Cortex of kidney (tissue), 1 donor: ENCODE results near the gene ZRANB1.

Experiments used
- DNase-seq: peaks from one replicate; lab custom pipeline; 2025; lab: John Stamatoyannopoulos, UW

ZRANB1 gene

DNA sequence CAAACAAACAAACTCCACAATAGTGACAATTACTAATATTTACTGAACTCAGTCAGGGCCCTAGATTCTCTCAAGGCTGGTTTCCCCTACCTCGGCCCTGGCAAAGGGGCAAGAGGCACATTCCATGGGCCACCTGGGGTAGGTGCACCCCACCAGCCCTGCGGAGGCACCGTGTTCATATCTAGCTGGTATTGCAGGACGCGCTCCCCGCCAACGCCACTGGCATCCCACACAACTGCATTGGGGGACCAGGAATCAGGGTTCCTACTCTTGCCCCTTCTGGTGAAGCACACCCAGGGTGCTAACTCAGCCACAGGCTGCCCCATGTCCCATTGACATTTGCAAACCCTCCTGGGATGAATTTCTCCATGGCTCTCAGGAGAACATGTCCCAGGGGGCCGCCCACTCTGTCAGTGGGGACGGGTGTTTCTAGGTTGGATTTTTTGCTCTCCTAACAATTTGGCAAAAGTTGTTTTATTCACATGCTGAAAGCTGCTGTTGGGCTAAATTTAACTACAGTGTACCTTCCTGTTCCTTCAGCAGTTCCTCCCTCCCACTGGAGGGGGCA, 76.7 kb downstream of the ZRANB1 start:
- DNase-seq, result no peak

DNA sequence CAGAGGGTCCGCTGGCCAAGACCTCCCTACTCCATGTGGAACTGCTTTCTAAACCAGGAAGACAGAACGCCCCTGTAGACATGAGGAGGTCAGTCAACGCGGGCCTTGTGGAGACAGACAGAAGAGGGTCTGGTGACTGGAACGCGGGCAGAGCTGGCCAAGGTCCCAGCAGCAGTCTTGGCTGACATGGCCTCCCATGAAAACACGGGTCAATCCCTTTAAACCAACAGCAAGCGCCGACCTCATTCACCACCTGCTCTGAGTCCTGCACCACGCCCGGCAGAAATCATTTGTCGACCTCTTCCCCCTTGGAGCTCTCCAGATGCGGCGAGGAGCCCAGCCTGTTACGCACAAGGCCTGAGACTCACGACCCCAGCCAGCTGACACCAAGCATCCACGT, 78.5 kb downstream of the ZRANB1 start:
- DNase-seq, result no peak

DNA sequence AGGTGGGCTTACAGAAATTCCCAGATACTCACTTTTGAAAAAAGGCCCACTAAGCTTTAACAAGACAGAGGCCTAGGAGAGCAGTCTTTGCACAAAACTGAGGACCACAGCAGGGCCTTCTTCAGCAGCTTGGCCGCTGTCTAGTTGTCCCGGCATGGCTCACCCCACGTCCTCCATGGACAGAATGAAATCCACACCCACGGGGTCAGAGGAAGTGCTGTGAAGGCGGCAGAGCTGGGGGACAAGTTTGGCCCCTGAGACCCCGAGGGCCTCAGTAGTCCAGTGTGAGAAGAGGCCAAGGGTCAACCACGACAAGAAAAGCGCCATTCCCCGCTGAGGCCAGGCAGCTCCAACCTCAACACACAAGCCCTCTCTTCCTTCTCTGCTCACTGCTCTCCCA, 78.9 kb downstream of the ZRANB1 start:
- no peak for DNase-seq

DNA sequence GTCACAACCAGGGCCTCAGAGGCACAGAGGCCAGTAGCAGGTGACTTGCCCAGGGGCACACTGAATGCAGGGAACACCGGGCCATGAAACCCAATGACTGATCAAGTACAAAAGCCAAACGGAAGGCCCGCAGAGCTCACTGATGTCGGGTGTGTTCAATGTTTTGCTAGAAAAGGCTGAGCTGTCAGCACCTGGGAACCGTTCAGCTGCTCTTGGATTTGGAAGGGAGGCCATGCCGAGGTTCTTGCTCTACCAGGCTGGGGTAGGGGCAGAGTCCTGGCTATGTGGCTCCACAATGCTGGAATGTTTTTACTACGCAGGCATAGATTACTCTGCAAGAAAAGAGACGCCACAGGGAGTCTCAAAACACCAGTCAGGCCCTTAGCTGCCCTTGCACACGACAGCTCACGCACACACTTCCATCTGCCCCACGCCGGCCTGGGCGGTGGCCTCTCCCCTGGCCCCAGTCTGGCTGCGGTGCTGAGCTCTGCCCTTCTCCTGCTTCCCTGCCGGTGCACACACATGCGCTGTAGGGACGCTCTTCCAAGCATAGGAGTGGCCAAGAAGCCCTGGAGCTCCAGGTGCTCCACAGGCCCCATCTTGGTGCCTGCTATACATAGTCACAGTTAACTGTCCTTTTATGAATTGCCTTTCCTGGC, 79.9 kb downstream of the ZRANB1 start:
- DNase-seq, result no peak

DNA sequence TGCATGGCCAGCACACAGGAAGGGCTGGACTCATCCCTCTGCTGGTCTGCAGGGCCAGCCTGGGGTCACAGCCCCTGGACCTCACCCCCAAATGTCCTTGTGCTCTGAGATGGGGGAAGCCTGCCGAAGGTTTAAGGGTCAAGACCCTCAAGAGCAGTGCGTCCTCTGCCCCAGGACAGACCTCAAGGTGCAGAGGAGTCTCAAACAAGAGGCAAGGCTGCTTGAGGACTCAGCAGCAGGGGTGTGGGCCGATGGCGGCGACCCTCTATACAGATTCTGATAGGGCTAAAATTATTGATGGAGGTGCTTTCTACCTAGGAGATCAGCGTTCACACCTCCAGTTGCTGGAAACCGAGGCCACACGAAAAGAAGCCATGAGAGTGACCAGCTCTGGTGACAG, 80.7 kb downstream of the ZRANB1 start:
- DNase-seq, result no peak

DNA sequence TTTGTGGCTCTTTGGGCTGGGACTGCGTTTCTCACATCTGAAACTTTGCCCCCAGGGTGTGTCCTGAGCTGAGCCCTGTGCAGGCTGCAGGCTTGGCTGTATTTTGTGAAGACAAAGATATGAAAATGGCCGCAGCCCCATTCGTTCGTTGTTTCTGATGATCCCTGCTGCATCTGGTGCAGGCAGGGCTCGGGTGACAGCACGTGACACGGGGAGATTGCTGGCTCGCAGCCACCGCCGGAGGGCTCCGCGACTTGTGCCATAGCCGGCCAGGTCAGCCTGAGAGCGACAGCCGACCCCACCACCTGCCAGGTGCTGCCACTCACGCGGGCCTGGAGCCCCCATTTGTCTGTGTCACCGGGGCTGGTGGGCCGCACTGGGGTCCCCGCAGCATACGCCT, 81.3 kb downstream of the ZRANB1 start:
- DNase-seq, result no peak

DNA sequence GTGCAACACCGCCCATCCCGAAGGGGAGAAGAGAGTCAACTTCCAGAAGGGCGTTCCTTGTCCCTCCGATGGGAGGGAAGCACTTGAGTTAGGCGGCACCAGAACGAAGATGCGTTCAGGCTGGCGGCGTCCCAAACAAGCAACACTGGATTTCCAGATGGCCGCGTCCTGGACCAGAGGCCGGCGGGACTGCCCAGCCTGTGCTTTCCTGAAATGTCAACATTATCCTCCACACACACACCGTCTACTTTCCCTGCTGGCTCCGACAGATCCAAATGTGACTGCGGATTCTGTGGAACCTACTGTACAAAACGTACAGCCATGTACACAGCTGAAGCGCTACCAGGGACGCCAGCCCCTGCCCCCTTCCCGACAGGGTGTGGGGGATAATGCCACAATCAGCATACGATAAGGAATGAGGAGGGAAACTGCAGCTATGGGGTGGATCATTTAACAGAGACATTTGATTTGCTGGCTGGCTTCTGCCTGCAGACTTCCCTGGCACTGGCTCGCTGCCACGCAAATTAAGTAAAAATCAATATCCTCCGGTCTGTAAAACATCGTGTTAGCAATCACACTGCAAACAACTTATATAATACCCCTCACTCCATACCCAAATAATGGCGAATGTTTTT, 82.1 kb downstream of the ZRANB1 start:
- no peak for DNase-seq

DNA sequence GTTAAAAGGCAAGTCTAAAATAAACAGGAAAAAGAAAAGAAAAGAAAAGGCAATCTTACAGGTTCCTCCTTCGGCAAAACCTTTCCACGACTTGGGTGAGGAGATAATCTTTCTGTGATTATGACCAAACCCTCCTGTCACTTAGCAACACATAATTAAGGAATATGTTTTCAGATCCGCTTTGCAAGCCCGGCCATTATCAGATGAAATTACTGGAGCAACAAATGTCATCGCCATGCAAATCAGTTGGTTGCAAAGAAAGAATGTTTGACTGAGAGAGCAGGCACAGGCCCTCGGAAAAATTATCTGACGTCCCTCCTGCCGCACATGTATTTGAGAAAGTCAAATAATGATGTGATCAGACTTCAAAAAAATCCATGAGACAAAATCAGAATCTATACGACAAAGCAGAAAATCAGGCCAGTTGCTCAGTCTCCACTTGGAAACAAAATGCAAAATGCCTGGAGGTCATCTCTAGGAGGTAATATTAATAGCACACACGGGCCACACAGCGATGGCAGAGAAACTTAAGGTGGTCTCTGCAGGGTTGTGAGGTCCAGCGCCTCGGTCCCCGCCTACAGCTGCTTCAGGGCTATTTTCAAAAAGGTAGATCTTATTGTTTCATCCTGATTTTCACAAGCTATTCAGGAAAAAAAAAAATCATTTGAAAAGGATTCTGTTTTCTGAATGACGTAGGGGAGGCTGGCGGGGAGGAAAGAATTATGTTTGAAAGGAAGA, 82.7 kb downstream of the ZRANB1 start:
- no peak for DNase-seq

DNA sequence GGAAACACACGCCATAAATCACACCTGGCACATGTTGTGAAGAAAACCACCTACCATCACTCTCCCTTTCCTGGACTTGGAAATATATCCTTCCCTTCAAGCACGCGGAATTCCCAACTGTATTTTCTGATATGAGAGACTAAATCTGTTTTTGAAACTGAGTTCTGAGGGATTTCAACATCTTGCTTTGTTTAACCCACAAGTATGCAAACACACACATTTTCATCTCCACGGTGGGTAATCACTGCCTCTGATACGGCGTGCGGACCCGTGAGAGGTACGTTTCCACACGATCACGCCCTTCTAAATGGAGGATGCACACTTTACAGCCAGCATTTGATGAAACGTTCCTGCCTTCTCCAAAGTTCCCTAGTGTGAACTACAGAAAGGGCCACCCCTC, 83.4 kb downstream of the ZRANB1 start:
- DNase-seq, result no peak

DNA sequence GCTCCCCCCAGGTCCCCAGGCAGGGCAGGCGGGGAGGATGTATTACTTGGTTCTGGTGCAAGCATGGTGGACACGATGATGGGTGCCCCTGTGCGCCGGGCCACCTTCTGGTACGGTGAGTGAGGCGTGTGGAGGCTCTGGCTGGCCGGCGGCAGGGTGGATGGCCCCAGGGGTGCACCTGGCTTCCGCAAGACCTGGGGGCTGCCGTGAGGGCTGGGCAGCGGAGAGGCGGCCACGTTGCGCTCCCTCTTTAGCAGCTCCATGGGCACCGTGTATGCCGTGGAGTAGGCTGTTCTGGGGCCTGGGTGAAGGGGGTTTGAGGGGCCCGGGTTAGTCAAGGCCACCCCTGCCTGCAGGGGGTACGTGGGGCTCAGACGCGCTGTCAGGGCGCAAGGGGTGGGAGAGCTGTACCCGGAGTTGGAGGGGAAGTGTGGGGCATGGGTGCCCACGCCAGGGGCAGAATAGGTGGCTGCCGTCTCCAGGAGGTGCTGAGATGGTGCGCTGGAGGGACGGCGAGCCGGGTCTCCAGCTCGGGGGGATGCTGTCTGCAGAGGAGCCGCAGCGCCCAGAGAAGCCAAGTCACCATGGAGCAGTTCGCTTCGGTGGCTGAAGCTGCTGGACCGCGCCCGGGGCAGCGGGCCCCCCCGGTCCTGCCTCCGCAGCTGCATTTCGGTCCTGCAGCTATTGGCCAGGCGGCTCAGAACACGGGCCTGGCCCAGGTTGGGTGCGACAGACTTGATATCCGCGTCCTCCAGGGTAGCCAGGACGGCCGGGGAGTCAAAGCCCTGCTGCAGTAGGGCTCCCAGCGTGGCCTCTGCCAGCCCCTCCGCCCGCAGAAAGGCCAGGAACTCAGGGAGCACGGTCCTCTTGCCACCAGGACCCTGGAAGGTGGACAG, 84.4 kb downstream of the ZRANB1 start:
- no peak for DNase-seq

DNA sequence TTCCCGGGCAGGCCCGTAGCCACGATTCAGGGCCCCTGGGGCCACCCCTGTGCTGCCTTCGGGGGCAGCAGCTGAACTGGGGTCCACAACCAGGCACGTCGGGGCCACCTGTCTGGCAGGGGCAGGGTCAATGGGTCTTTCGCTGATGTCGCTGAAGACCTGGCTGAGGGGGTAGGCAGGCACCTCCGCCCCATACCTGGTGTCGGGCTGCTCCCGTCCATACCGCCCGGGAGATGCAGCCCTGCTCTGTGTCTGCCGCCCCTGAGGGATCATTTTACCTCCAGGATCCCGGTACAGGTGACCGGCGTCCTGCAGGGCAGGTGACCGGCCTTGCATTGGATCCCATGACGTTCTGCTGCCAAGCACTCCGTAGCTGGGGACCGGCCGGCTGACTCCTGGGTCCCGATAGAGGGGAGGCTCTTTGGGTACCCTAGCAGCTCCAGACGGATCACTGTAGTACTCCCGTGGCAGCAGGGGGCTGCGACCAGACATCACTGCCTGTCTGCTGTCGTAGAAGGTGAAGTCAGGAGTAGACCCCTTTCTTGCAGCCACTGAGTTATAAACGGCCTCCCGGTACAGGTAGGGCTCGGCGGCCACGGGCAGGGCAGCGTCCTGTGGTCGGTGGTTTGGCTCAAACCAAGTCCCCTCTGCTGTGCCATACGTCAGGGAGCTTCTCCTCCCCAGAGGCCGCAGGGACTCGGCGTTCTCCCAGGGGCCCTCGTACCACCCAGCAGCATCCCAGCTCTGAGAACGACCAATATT, 85.2 kb downstream of the ZRANB1 start:
- DNase-seq, result no peak

DNA sequence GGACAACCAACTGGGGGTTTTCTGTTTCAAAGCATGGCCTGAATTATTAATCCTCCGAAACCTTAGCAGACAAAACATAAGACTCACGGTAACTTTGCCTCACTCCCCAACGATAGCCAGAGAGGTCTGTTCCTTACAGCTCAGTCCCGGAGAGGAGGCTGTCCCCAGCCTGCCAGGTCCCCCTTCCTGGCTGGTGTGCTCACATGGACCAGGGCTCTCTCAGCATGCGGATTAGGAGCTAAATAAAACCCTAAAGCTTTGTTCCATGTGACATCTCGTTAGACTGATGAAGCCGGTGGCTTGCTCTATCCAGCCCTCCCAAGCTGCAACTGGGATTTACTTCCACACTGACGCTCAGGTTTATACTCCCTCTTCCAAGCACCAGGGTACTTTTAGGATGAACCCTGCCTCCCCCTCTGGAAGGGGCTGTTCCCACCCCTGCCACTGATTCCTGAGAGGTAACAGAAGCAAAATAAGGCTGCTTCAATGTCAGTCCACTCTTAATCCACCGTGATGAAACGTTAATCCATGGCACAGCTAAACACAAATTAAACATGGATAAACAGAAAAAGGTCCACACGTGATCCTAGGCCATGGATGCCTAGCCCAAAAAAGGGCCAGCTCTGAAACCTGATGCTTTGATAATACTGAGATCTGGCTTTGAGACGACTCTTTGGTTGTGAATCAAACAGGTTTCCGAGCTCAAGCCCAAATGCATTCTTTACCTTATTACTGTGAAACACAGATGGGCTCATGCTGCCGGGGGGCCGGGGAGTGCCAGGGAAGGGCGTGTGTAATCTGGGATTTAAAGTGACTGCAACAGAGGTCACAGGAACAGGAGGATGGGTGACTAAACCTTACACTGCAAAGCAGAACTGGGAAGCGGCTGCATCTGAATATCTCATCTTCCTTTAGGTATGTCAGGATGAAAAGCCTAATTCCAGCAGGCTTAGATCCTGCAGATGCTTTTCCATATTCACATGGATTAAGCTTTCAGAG, 86.2 kb downstream of the ZRANB1 start:
- no peak for DNase-seq

DNA sequence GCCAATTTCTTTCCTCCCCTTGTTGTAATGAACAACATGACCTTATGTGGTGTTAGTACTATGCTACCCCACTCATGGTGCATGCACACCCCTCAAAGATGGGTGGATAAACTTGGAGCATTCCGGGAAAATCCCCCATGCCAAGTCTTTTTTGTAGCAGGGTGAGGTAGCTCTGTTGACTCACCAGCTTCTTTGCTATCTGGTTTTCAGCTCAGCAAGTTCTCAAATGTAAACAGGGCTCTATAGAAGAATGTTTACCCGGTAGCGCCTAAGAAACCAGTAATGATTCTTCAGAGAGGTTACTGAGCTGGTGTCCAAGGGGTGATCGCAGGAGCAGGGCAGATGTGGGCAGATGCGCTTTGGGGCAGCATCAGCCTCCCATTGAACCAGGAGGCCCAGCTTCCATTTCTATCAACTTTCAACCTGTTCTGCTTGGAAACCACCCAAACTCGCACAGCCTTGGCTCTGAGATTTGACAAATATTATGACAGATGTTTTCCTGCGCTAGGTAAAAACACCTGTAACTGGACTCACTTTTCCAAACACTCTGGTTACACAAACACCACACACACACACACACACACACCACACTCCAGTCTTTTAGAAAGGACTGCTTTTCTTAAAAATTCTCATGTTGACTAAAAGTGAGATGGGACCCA, 87.8 kb downstream of the ZRANB1 start:
- no peak for DNase-seq

DNA sequence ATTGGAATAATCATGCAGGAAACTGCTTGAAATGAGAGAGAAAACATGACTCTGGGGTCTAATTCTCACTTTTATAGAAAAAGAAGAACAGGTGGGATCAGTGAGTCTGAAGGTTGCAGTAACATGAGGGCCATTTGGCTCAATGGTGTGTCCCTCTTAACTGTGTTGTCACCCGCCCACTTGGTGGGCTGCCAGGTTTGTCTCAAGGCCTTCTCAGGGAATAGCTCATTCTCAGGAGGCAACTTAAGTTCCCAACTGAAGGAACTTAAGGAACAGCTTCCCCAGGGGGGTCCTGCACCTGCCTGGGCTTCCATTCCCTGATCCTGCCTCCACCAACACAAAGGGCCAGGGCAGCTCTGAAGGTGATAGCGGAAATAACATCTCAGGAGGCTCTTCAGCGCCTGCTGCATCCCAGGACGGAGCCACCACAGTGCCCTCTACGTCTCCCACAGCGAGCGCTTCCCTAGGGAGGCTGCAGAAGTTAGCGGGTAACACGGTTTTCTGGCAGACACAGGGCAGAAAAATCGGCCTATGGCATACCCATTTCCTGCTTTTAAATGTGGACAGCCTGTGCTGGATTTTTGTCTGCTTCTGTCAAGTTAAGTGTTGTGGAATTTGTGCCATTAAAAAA, 88.8 kb downstream of the ZRANB1 start:
- no peak for DNase-seq

DNA sequence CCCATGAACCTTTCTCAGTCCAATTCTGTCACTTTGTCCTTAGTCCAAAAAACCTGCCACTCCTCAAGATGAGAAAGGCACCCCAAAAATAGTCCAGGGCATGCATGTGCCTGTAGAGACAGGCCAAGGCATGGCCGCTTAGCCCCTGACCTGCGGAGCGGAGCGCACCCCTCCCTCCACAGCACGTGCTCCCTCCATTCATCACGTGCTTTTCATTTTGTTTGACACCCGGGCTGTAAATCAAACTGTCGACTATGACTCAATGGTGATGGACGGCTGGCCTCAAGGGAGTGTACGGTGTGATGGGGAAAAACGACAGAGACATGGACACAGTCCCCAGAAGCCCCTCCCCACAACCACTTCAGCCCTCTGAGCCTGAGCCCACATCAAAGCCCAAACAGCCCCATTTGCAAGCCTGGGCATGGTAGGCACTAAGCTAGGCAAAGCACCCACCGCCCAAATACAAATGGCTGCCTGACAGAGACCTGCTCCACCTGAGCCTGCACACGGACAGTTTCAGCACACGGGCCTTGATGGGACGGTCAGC, 90.6 kb downstream of the ZRANB1 start:
- no peak for DNase-seq

DNA sequence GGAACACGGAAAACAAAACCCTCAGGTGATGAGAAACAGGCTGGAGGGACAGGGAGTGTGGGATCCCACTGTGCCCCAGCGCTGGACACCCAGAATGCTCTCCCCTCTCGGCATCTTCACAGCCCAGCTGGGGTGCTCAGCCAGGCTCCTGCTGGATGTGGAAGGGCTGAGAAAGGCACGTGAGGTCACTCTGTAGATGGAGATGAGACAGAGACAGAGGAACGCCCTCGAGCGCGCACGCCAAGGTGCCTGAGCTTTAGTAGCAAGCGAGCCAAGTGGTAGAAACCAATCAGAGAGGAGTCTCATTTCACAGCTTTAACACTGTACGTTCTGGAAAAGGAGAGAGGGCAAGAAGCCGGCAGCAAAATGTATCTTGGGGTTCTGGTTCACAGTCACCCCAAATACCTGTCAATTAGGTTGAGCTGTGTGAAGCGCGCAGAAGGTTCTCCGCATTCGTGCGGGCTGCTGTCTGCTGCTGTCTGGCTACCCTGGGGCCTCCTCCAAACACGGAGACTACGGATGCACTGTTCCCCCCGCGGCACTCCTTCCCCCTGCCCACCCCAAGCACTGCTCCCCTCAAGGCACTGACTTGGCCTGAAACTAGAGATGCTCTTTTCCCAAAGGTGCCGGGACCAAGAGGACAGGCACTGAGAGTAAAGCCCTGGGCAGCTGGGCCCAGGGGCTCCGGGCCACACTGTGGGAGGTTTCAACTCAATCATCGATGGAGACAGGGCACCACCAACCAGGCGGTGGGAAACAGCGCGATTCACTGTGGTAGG, 91.4 kb downstream of the ZRANB1 start:
- no peak for DNase-seq

DNA sequence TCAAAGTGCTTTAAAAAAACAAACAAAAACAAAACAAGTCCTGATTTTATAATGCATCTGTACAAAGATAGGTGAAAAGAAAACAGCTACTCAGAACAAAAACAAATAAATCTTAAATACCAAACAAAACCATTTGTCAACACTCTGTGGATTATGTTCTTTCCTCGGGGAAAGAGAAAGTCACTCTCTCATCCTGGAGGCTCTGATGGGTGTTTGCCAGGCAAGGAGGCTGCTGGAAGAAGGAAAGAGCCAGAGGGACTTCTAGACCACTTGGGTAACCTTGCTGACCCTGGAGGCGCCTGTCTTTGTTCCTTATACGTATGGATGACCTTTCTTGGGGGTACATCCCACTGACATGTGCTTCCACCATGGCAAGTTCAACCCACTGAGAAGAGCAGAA, 92.8 kb downstream of the ZRANB1 start:
- DNase-seq, result no peak

DNA sequence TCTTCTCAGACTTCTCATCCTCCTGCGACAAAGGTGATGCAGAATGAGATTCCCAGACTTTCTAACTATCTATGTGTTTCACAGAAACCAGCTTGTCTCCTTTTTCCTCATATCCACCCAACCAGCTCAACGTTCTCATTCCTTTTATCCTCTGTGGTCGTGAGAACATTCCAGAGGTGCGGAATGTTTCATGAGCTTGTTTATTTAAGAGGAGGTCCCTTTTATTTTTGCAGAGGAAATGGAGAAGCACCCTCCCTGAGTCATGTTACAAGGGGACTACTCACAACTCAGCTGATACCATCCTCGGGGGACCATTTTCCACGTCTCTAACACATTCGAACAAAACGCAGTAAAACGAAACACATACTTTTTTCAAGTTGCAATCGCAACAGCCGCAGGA, 93.2 kb downstream of the ZRANB1 start:
- no peak for DNase-seq
